IMR-90 (cell line): ENCODE measurements around the gene COX11. TPM values are rescaled to one million over a fixed set of nuclear protein-coding genes. Genes with fewer than 3 reads are reported as not detected.

Source experiments
- ATAC-seq: fragments of 200-7000 bp; cut with Tn5 transposase; 2 replicates; pipeline ENCODE4 v1.9.1; 2020; ENCODE audit warnings: low read depth, mild to moderate bottlenecking, moderate library complexity
- BruUV-seq: library from RNA; stranded (reverse); fragments of 400-500 nt; replicated peaks from 2 replicates; lab custom pipeline; 2021; lab: Mats Ljungman, UMichigan
- CTCF ChIA-PET: fragments of 300-600 bp; formaldehyde crosslinking; extraction: SDS; loops from one replicate; lab custom pipeline; 2021; ENCODE audit warnings: antibody characterized with exemption; lab: Yijun Ruan, JAX
- POLR2A ChIA-PET: fragments of 300-600 bp; sonication (Branson Sonifier 250); formaldehyde crosslinking; loops from one replicate; lab custom pipeline; 2022; ENCODE audit warnings: antibody characterized with exemption; ENCODE audit not compliant: unreplicated experiment; lab: Charles Lee
- DNase-seq: peaks from one replicate; pipeline ENCODE4 v3.0.0; 2013
- H2AFZ ChIP-seq: replicated peaks from 2 replicates; pipeline ENCODE3; 2013; ENCODE audit warnings: low read length, mild to moderate bottlenecking; ENCODE audit not compliant: poor library complexity
- H2AK5ac ChIP-seq: 2 replicates; pipeline ENCODE4 v1.6.1; 2013; ENCODE audit warnings: low read depth, low read length, inconsistent platforms
- H2AK9ac ChIP-seq: replicated peaks from 2 replicates; pipeline ENCODE3; 2013; ENCODE audit warnings: mild to moderate bottlenecking, low read depth, low read length, moderate library complexity; ENCODE audit not compliant: poor library complexity
- H2BK120ac ChIP-seq: 2 replicates; pipeline ENCODE4 v1.6.1; 2013; ENCODE audit warnings: low read depth, low read length, inconsistent platforms
- H2BK15ac ChIP-seq: 3 replicates; pipeline ENCODE4 v1.6.1; 2013; ENCODE audit warnings: low read depth, low read length, inconsistent platforms
- H2BK20ac ChIP-seq: 2 replicates; pipeline ENCODE4 v1.6.1; 2013; ENCODE audit warnings: low read depth, mild to moderate bottlenecking, inconsistent platforms, low read length, moderate library complexity
- H2BK5ac ChIP-seq: 2 replicates; pipeline ENCODE4 v1.6.1; 2013; ENCODE audit warnings: mild to moderate bottlenecking, low read depth, low read length, inconsistent platforms; ENCODE audit not compliant: poor library complexity, severe bottlenecking
- H3K14ac ChIP-seq: replicated peaks from 2 replicates; pipeline ENCODE4 v1.6.1; 2013; ENCODE audit warnings: low read depth, low read length, inconsistent platforms
- H3K18ac ChIP-seq: 2 replicates; pipeline ENCODE4 v1.6.1; 2013; ENCODE audit warnings: low read depth, low read length, control low read depth
- H3K23ac ChIP-seq: 2 replicates; pipeline ENCODE4 v1.6.1; 2013; ENCODE audit warnings: low read depth, low read length, inconsistent platforms
- H3K27ac ChIP-seq: 2 replicates; pipeline ENCODE4 v1.5.1; 2013; ENCODE audit warnings: mild to moderate bottlenecking, control low read depth, low read length; ENCODE audit not compliant: insufficient read depth
- H3K27me3 ChIP-seq: 2 replicates; pipeline ENCODE4 v1.6.1; 2013; ENCODE audit warnings: low read length; ENCODE audit not compliant: control insufficient read depth, insufficient read depth
- H3K36me3 ChIP-seq: 2 replicates; pipeline ENCODE4 v1.6.1; 2013; ENCODE audit warnings: low read length, mixed read lengths; ENCODE audit not compliant: control insufficient read depth, insufficient read depth
- H3K4ac ChIP-seq: 2 replicates; pipeline ENCODE4 v1.6.1; 2013; ENCODE audit warnings: low read depth, low read length, inconsistent platforms
- H3K4me1 ChIP-seq: 2 replicates; pipeline ENCODE4 v1.6.1; 2013; ENCODE audit warnings: low read length, mixed read lengths; ENCODE audit not compliant: control insufficient read depth, insufficient read depth
- H3K4me2 ChIP-seq: 2 replicates; pipeline ENCODE4 v1.6.1; 2013; ENCODE audit warnings: low read depth, mild to moderate bottlenecking, control low read depth, low read length, moderate library complexity
- H3K4me3 ChIP-seq: 2 replicates; pipeline ENCODE4 v1.5.1; 2013; ENCODE audit warnings: low read depth, mild to moderate bottlenecking, control low read depth, low read length, moderate library complexity; ENCODE audit not compliant: insufficient read depth
- H3K56ac ChIP-seq: 2 replicates; pipeline ENCODE4 v1.6.1; 2013; ENCODE audit warnings: low read length, inconsistent platforms; ENCODE audit not compliant: insufficient read depth; ENCODE audit errors: extremely low read depth
- H3K79me1 ChIP-seq, 2 experiments: 2 replicates each; pipeline ENCODE4 v1.6.1; 2013; ENCODE audit warnings: low read length in 2 of 2, inconsistent platforms in 1 of 2, low read depth in 1 of 2
- H3K9ac ChIP-seq: 2 replicates; pipeline ENCODE4 v1.6.1; 2013; ENCODE audit warnings: low read depth, low read length, control low read depth
- H3K9me1 ChIP-seq: 2 replicates; pipeline ENCODE4 v1.6.1; 2013; ENCODE audit warnings: low read length, inconsistent platforms; ENCODE audit not compliant: insufficient read depth
- H3K9me3 ChIP-seq: 2 replicates; pipeline ENCODE4 v1.6.1; 2013; ENCODE audit warnings: low read length; ENCODE audit not compliant: control insufficient read depth, insufficient read depth
- H4K20me1 ChIP-seq: 2 replicates; pipeline ENCODE4 v1.6.1; 2013; ENCODE audit warnings: low read length, inconsistent platforms; ENCODE audit not compliant: insufficient read depth
- H4K5ac ChIP-seq: 2 replicates; pipeline ENCODE4 v1.6.1; 2013; ENCODE audit warnings: mild to moderate bottlenecking, low read depth, low read length, control low read depth
- H4K8ac ChIP-seq, 2 experiments: 2 replicates each; pipeline ENCODE4 v1.6.1; 2013; ENCODE audit warnings: low read depth in 2 of 2, low read length in 2 of 2, control low read depth in 1 of 2, inconsistent platforms in 1 of 2
- H4K91ac ChIP-seq: 2 replicates; pipeline ENCODE4 v1.6.1; 2013; ENCODE audit warnings: low read depth, low read length, inconsistent platforms; ENCODE audit not compliant: insufficient read depth
- BHLHE40 ChIP-seq: fragments of 150-350 bp; IDR thresholded peaks from 2 replicates; pipeline ENCODE4 v1.6.1; 2016; ENCODE audit warnings: mild to moderate bottlenecking, low read depth, low read length
- CEBPB ChIP-seq: IDR thresholded peaks from 2 replicates; pipeline ENCODE4 v1.6.1; 2012; ENCODE audit warnings: low read depth, low read length, improper control_type of control experiment
- CHD1 ChIP-seq: IDR thresholded peaks from 2 replicates; pipeline ENCODE4 v1.6.1; 2012; ENCODE audit warnings: low read depth, low read length, improper control_type of control experiment
- FOS ChIP-seq: fragments of 150-350 bp; IDR thresholded peaks from 2 replicates; pipeline ENCODE4 v1.6.1; 2016; ENCODE audit warnings: low read depth, low read length
- MAFK ChIP-seq: IDR thresholded peaks from 2 replicates; pipeline ENCODE4 v1.6.1; 2012; ENCODE audit warnings: low read depth, low read length, improper control_type of control experiment
- MAZ ChIP-seq: IDR thresholded peaks from 2 replicates; pipeline ENCODE4 v1.6.1; 2012; ENCODE audit warnings: low read depth, mild to moderate bottlenecking, low read length, improper control_type of control experiment, moderate library complexity, borderline replicate concordance
- MXI1 ChIP-seq: IDR thresholded peaks from 2 replicates; pipeline ENCODE4 v1.6.1; 2012; ENCODE audit warnings: low read depth, mild to moderate bottlenecking, low read length, moderate library complexity, borderline replicate concordance
- NFE2L2 ChIP-seq: fragments of 150-350 bp; IDR thresholded peaks from 2 replicates; pipeline ENCODE4 v1.6.1; 2016; ENCODE audit warnings: low read depth, mild to moderate bottlenecking, low read length
- POLR2A ChIP-seq: IDR thresholded peaks from 2 replicates; pipeline ENCODE4 v1.6.1; 2012; ENCODE audit warnings: mild to moderate bottlenecking, low read depth, low read length
- RAD21 ChIP-seq: IDR thresholded peaks from 2 replicates; pipeline ENCODE4 v1.6.1; 2012; ENCODE audit warnings: low read length, improper control_type of control experiment
- RCOR1 ChIP-seq: IDR thresholded peaks from 2 replicates; pipeline ENCODE4 v1.6.1; 2012; ENCODE audit warnings: mild to moderate bottlenecking, low read length, improper control_type of control experiment; ENCODE audit not compliant: insufficient replicate concordance
- RFX5 ChIP-seq: IDR thresholded peaks from 2 replicates; pipeline ENCODE4 v1.8.0; 2012; ENCODE audit warnings: low read depth, mild to moderate bottlenecking, low read length, moderate library complexity
- SMC3 ChIP-seq: fragments of 150-350 bp; IDR thresholded peaks from 2 replicates; pipeline ENCODE4 v1.6.1; 2016; ENCODE audit warnings: low read depth, mild to moderate bottlenecking, antibody characterized with exemption, low read length, moderate library complexity
- WGBS, 2 experiments: methylation state at CpG; one replicate each; pipeline versions ENCODE4 v1.1.5 to v1.1.7; 2013; ENCODE audit warnings: missing lambda C conversion rate in 2 of 2; ENCODE audit not compliant: insufficient read length in 1 of 2; ENCODE audit errors: extremely low coverage in 2 of 2; 5-methylcytosine and 5-hydroxymethylcytosine counted together
- dilution Hi-C: fragments of 300-500 bp; cut with HindIII; formaldehyde crosslinking; loops from one replicate; pipeline ENCODE4 v1.14.3; 2018; ENCODE audit warnings: low sequenced_read_pairs; ENCODE audit not compliant: unreplicated experiment
- in situ Hi-C: fragments of 300-500 bp; cut with MboI; formaldehyde crosslinking; loops from 3 replicates; pipeline ENCODE4 v1.14.3; 2019; ENCODE audit warnings: low sequenced_read_pairs, inconsistent platforms, mixed read lengths
- intact Hi-C: fragments of 100-400 bp; cut with micrococcal nuclease; formaldehyde crosslinking; loops from 2 replicates; pipeline ENCODE4 v1.10.0; 2022
- polyA plus RNA-seq, 3 experiments: library from polyadenylated mRNA; depleted of rRNA; stranded (reverse); fragments of >200 nt; gene quantifications; 2 replicates each; pipeline ENCODE4 v1.2.3, GENCODE V29; 2012; ENCODE audit warnings: low replicate concordance in 1 of 3
- total RNA-seq: library from RNA; depleted of rRNA; stranded (reverse); fragments of >200 nt; gene quantifications from 2 replicates; pipeline ENCODE4 v1.2.3, GENCODE V29; 2012
- TF ChIP-seq, protein P1 (sequence below): fragments of 150-350 bp; IDR thresholded peaks from 2 replicates; pipeline ENCODE4 v1.6.1; 2016; ENCODE audit warnings: low read depth, mild to moderate bottlenecking, low read length, moderate library complexity, borderline replicate concordance
- TF ChIP-seq, protein P2 (sequence below): conservative IDR thresholded peaks from 2 replicates; pipeline ENCODE4 v1.5.1; 2012; ENCODE audit warnings: mild to moderate bottlenecking, low read depth, low read length, improper control_type of control experiment
- TF ChIP-seq, protein P3 (sequence below): fragments of 150-350 bp; IDR thresholded peaks from 2 replicates; pipeline ENCODE4 v1.6.1; 2017; ENCODE audit warnings: mild to moderate bottlenecking, antibody characterized with exemption, low read length, low read depth

COX11 gene
- total and polyA plus RNA-seq, 2 of the 4 experiments (the other 2 are of a cell fraction) = 23.6 to 29.4 TPM

DNA sequence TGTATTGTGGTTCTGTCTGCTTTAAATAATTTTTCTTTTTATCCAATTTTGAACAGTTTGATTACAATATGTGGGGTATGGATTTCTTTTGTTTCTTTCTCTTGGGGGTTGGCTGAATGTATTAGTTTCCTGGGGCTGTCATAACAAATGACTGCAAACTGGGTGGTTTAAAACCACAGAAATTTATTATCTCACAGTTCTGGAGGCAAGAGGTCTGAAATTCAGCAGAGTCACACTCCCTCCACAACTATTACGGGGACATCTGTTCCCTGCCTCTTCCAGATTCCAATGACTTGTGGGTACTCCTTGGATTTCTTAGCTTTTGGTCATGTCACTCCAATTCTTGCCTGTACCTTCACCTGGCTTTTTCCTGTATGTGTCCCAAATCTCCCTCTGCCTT lies 23.7 kb downstream of the COX11 start:
- no peak overlapping the region for H3K4ac ChIP-seq
- ChIA-PET CTCF (no interaction called here), POLR2A (interaction anchor here (0.7 kb wide), 1 partner anchor 83 kb away, joined by 4 read pairs; no protein-coding TSS in a partner anchor)
- H3K56ac ChIP-seq = no peak overlapping the region
- no TSS peak for BruUV-seq
- no peak overlapping the region for H2BK20ac ChIP-seq
- H3K9me1 ChIP-seq = peaks cover 5% of the 10 kb centered on the region; the same call in 1 of the 2 replicates
- no peaks in the 10 kb centered on the region for H3K79me1 ChIP-seq
- no peak overlapping the region for H2BK5ac ChIP-seq
- H3K4me1 ChIP-seq = peaks cover 8% of the 10 kb centered on the region
- no peak overlapping the region for H3K18ac ChIP-seq
- H3K23ac ChIP-seq = no peak overlapping the region
- H2BK120ac ChIP-seq = no peak overlapping the region
- H3K4me3 ChIP-seq = no peak overlapping the region
- no peak overlapping the region for H4K91ac ChIP-seq
- H3K27ac ChIP-seq = no peak overlapping the region
- H3K14ac ChIP-seq = no peak overlapping the region
- in situ Hi-C loops = no loop called here
- WGBS, 2 experiments = no CpG with 5 or more reads among the region's 1 CpG
- H3K27me3 ChIP-seq = peaks cover 4% of the 10 kb centered on the region; the same call in 1 of the 2 replicates
- DNase-seq = peak; percentile 12
- H2AK9ac ChIP-seq = no peak overlapping the region
- no peak overlapping the region for H4K5ac ChIP-seq
- TF ChIP-seq CHD1 (no peak), POLR2A (no peak), SMC3 (no peak), MAZ (no peak), RFX5 (no peak), BHLHE40 (no peak), FOS (no peak), MAFK (no peak), NFE2L2 (no peak), RAD21 (no peak), RCOR1 (no peak), MXI1 (no peak), CEBPB (no peak)
- TF ChIP-seq, protein P1, sequence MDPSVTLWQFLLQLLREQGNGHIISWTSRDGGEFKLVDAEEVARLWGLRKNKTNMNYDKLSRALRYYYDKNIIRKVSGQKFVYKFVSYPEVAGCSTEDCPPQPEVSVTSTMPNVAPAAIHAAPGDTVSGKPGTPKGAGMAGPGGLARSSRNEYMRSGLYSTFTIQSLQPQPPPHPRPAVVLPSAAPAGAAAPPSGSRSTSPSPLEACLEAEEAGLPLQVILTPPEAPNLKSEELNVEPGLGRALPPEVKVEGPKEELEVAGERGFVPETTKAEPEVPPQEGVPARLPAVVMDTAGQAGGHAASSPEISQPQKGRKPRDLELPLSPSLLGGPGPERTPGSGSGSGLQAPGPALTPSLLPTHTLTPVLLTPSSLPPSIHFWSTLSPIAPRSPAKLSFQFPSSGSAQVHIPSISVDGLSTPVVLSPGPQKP = no peak
- TF ChIP-seq, protein P2, sequence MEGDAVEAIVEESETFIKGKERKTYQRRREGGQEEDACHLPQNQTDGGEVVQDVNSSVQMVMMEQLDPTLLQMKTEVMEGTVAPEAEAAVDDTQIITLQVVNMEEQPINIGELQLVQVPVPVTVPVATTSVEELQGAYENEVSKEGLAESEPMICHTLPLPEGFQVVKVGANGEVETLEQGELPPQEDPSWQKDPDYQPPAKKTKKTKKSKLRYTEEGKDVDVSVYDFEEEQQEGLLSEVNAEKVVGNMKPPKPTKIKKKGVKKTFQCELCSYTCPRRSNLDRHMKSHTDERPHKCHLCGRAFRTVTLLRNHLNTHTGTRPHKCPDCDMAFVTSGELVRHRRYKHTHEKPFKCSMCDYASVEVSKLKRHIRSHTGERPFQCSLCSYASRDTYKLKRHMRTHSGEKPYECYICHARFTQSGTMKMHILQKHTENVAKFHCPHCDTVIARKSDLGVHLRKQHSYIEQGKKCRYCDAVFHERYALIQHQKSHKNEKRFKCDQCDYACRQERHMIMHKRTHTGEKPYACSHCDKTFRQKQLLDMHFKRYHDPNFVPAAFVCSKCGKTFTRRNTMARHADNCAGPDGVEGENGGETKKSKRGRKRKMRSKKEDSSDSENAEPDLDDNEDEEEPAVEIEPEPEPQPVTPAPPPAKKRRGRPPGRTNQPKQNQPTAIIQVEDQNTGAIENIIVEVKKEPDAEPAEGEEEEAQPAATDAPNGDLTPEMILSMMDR = no peak
- TF ChIP-seq, protein P3, sequence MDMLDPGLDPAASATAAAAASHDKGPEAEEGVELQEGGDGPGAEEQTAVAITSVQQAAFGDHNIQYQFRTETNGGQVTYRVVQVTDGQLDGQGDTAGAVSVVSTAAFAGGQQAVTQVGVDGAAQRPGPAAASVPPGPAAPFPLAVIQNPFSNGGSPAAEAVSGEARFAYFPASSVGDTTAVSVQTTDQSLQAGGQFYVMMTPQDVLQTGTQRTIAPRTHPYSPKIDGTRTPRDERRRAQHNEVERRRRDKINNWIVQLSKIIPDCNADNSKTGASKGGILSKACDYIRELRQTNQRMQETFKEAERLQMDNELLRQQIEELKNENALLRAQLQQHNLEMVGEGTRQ = no peak
- ATAC-seq = no peak
- peaks cover 4% of the 10 kb centered on the region; the same call in 1 of the 2 replicates for H4K20me1 ChIP-seq
- intact Hi-C loops = no loop called here
- H3K9ac ChIP-seq = no peak overlapping the region
- H2AFZ ChIP-seq = no peak overlapping the region
- H2BK15ac ChIP-seq = no peak overlapping the region
- no peak overlapping the region for H3K4me2 ChIP-seq
- no peaks in the 10 kb centered on the region for H3K9me3 ChIP-seq
- dilution Hi-C loops = no loop called here
- peaks cover 1% of the 10 kb centered on the region; the same call in 1 of the 2 replicates for H3K36me3 ChIP-seq
- H2AK5ac ChIP-seq = no peak overlapping the region
- H4K8ac ChIP-seq = no peak overlapping the region
